OCI-LY7 (cell line): ENCODE results near the gene VPS37C. TPM values are rescaled to one million over a fixed set of nuclear protein-coding genes. Genes with fewer than 3 reads are reported as not detected.

Source experiments
- BruUV-seq: library from RNA; stranded (reverse); fragments of 400-500 nt; replicated peaks from 2 replicates; lab custom pipeline; 2021; lab: Mats Ljungman, UMichigan
- CTCF ChIA-PET: fragments of 300-600 bp; sonication (Branson Sonifier 250); formaldehyde crosslinking; loops from one replicate; lab custom pipeline; 2022; ENCODE audit warnings: antibody characterized with exemption; ENCODE audit not compliant: unreplicated experiment; lab: Charles Lee
- POLR2A ChIA-PET: fragments of 300-600 bp; sonication (Branson Sonifier 250); formaldehyde crosslinking; loops from one replicate; lab custom pipeline; 2022; ENCODE audit warnings: antibody characterized with exemption; lab: Charles Lee
- DNase-seq: peaks from one replicate; pipeline ENCODE4 v3.0.0-alpha.2; 2015; ENCODE audit warnings: low spot score
- H2AFZ ChIP-seq: fragments of 200-600 bp; sonication (generic), shearing (Covaris generic); 2 replicates; pipeline ENCODE4 v1.6.1; 2014; ENCODE audit warnings: mild to moderate bottlenecking, antibody characterized with exemption, low read length, moderate library complexity
- H3K27ac ChIP-seq: fragments of 200-600 bp; sonication (generic); 2 replicates; pipeline ENCODE4 v1.5.1; 2014; ENCODE audit warnings: mixed run types, low read depth, mild to moderate bottlenecking, moderate library complexity, low read length, inconsistent platforms; ENCODE audit not compliant: poor library complexity, severe bottlenecking
- H3K36me3 ChIP-seq: fragments of 200-600 bp; sonication (generic); 2 replicates; pipeline ENCODE4 v1.6.1; 2014; ENCODE audit warnings: mild to moderate bottlenecking, antibody characterized with exemption, low read length, moderate library complexity, mixed read lengths; ENCODE audit not compliant: insufficient read depth
- H3K4me1 ChIP-seq: fragments of 200-600 bp; sonication (generic); 2 replicates; pipeline ENCODE4 v1.5.1; 2014; ENCODE audit warnings: mild to moderate bottlenecking, low read length; ENCODE audit not compliant: insufficient read depth, poor library complexity, severe bottlenecking
- H3K4me2 ChIP-seq: fragments of 200-600 bp; sonication (generic); 2 replicates; pipeline ENCODE4 v1.6.1; 2014; ENCODE audit warnings: mild to moderate bottlenecking, low read length
- H3K4me3 ChIP-seq: fragments of 200-600 bp; sonication (generic); 2 replicates; pipeline ENCODE4 v1.5.1; 2014; ENCODE audit warnings: mild to moderate bottlenecking, low read depth, low read length; ENCODE audit not compliant: poor library complexity, severe bottlenecking
- H3K79me2 ChIP-seq: fragments of 200-600 bp; sonication (generic); 2 replicates; pipeline ENCODE4 v1.6.1; 2016; ENCODE audit warnings: low read depth, mild to moderate bottlenecking, low read length, moderate library complexity, mixed read lengths; ENCODE audit not compliant: insufficient read depth
- H3K9me2 ChIP-seq: fragments of 200-600 bp; sonication (generic); 2 replicates; pipeline ENCODE4 v1.6.1; 2016; ENCODE audit warnings: mild to moderate bottlenecking, low read length, mixed read lengths; ENCODE audit not compliant: insufficient read depth
- H3K9me3 ChIP-seq: fragments of 200-600 bp; sonication (generic); 2 replicates; pipeline ENCODE4 v1.6.1; 2014; ENCODE audit warnings: mild to moderate bottlenecking, mixed run types, low read length, mixed read lengths
- H4K20me1 ChIP-seq: fragments of 200-600 bp; sonication (generic); 2 replicates; pipeline ENCODE4 v1.6.1; 2014; ENCODE audit warnings: mild to moderate bottlenecking, antibody characterized with exemption, low read length, moderate library complexity, mixed read lengths; ENCODE audit not compliant: insufficient read depth
- CTCF ChIP-seq: fragments of 200-600 bp; sonication (generic); conservative IDR thresholded peaks from 2 replicates; pipeline ENCODE4 v1.5.1; 2014; ENCODE audit warnings: mild to moderate bottlenecking, antibody characterized with exemption, low read length, moderate library complexity, mixed read lengths
- EZH2phosphoT487 ChIP-seq: fragments of 200-600 bp; sonication (generic); IDR thresholded peaks from 2 replicates; pipeline ENCODE4 v1.6.1; 2018; ENCODE audit warnings: low read depth, borderline replicate concordance, mild to moderate bottlenecking, mixed run types, antibody characterized with exemption, low read length, moderate library complexity, mixed read lengths
- intact Hi-C: fragments of 100-400 bp; cut with micrococcal nuclease; formaldehyde crosslinking; loops from one replicate; pipeline ENCODE4 v1.10.0; 2022; ENCODE audit not compliant: unreplicated experiment
- total RNA-seq, 2 experiments: library from RNA; depleted of rRNA in 1 of 2; stranded (reverse); fragments of >200 nt in 1 of 2; shearing (Covaris generic) in 1 of 2; gene quantifications; 2 replicates each; pipeline ENCODE4 v1.2.3, GENCODE V29; 2014 to 2022

VPS37C gene
- total RNA-seq, 2 experiments from 2014 or later = 10.3 to 12.8 TPM

- BruUV-seq = no TSS peak
- no peak for DNase-seq
- no peaks in the 10 kb centered on the region for H3K79me2 ChIP-seq
- no peaks in the 10 kb centered on the region for H3K4me1 ChIP-seq
- H3K4me2 ChIP-seq = no peak overlapping the region
- no peak overlapping the region for H3K4me3 ChIP-seq
- ChIA-PET CTCF (no interaction called here), POLR2A (no interaction called here)
- intact Hi-C loops = no loop called here
- H3K27ac ChIP-seq = no peak overlapping the region
- H2AFZ ChIP-seq = no peak overlapping the region
- H3K36me3 ChIP-seq = peaks cover 6% of the 10 kb centered on the region; the same call in 1 of the 2 replicates
- H4K20me1 ChIP-seq = no peaks in the 10 kb centered on the region
- peaks cover 12% of the 10 kb centered on the region for H3K9me3 ChIP-seq
- H3K9me2 ChIP-seq = no peaks in the 10 kb centered on the region
- no peak for TF ChIP-seq CTCF
- TF ChIP-seq EZH2phosphoT487 = no peak
Observed at GRCh38 chr11:61149624-61150615, 11.3 kb downstream of the VPS37C start.

GRCh38 chr11:61147791-61148620 is 13.2 kb downstream of the VPS37C start:
- H3K4me3 ChIP-seq = no peak overlapping the region
- no peaks in the 10 kb centered on the region for H3K36me3 ChIP-seq
- H2AFZ ChIP-seq = no peak overlapping the region
- no TSS peak for BruUV-seq
- TF ChIP-seq CTCF (no peak), EZH2phosphoT487 (no peak)
- CTCF ChIA-PET = no interaction called here
- H3K27ac ChIP-seq = no peak overlapping the region
- no peak overlapping the region for H3K4me2 ChIP-seq
- POLR2A ChIA-PET = interaction anchor here (1.1 to 1.4 kb wide), 2 partner anchors 10 to 11 kb away, joined by 5 to 6 read pairs; no protein-coding TSS in a partner anchor
- no peaks in the 10 kb centered on the region for H3K4me1 ChIP-seq
- no peaks in the 10 kb centered on the region for H3K79me2 ChIP-seq
- no peaks in the 10 kb centered on the region for H3K9me3 ChIP-seq
- no peaks in the 10 kb centered on the region for H4K20me1 ChIP-seq
- no peak for DNase-seq
- H3K9me2 ChIP-seq = no peaks in the 10 kb centered on the region
- intact Hi-C loops = no loop called here
